Left forelimb (tissue), 1 donor: Measurements from ENCODE around the gene ZNF516.

Experiments
- DNase-seq: peaks from one replicate; pipeline ENCODE4 v3.0.0-alpha.2; 2018; ENCODE audit warnings: low spot score

The ZNF516 gene

DNA sequence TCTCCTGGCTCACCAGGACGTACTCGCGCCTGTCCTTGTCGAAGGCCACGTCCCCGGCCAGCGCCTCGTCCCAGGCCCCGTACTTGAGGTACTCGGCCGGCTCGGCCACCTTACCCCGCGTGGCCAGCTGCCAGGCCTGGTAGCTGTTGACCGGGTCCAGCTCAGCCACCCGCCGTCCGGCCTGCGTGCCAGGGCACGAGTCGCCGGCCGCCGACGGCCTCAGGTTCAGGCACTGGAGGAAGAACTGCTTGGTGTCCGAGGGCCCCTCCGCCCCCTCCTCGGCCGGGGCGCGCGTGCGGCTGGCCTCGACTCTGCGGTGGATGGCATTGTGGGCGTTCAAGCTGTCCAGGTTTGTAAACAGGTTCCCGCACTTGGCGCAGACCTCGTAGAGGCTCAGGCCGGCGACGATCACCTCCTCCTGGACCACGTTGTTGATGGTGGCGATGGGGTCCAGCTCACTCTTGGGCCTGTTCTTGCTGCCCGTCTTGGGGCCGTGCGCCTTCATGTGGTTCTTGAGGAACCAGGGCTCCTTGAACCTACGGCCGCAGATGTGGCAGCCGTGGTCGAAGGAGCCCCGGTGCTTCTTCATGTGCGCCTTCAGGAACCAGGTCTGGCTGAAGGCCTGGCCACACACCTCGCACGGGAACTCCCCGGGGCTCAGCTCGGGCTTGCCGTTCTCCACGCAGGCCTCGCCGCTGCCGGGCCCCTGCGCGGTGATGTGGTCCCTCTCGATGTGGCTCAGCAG is 53.2 kb downstream of the ZNF516 start:
- DNase-seq: no peak

DNA sequence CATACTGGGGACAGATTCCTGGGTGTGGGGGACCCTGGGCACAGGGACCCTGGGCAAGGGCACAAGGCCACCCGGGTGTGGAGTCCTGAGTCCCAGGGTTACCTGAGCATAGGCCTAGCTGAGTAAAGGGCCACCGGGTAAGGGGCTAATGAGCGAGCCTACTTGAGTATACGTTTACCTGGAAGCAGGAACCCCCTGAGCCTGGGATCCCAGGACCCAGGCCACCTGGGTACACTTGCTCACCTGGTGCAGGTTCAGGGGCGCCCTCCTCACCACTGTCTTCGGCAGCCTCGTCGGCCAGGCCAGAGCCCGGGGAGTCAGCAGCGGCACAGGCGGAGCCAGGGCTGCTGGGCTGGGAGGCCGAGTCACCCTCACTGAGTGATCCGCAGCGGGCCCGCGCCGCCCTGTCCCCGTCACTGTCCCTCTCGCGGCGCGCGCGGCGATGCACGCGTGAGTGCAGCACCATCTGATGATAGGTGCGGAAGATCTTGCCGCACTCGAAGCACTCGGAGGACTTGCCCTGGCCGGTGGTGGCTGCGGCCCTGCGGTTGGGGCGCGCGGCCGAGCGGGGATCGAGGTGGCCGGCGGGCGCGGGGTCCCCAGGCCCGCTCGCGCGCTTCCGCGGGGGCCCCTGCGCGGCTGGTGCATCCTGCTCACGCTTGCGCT is 53.9 kb downstream of the ZNF516 start:
- DNase-seq: no peak

DNA sequence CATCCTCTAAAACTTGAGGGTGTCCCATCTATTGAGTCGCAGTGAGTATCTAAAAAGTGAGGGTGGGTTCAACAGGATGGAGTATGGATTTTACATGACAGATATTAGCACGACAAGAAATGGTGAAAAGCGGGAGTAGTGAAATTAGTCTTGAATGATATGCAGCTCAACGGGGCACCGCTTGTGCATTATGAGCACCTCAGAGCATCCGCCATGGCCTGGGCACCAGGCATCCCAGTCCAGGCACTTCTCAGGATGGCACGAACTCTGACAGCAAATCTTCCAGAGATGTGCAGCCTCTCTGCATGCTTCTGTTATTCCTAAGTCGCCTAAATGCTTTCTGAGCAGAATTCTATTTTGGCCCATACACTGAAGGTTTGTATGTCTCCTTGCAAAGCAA is 57.1 kb downstream of the ZNF516 start:
- DNase-seq: no peak

DNA sequence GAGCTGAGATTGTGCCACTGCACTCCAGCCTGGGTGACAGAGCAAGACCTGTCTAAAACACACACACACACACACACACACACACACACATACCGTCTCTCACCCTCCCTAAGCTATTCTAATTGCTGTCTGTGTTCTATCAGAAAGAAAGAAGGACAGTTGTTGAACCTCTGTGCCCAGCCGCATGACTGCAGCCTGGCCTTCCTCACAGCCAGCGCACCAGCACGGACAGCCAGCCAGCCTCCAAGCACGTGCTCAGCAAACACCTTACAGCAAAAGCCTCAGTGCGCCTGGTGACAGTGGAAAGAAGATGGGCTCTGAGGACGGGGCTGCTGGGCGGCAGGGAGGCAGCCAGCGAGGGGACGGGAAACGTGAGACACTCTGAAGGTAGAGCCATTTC is 58.0 kb downstream of the ZNF516 start:
- no peak for DNase-seq

DNA sequence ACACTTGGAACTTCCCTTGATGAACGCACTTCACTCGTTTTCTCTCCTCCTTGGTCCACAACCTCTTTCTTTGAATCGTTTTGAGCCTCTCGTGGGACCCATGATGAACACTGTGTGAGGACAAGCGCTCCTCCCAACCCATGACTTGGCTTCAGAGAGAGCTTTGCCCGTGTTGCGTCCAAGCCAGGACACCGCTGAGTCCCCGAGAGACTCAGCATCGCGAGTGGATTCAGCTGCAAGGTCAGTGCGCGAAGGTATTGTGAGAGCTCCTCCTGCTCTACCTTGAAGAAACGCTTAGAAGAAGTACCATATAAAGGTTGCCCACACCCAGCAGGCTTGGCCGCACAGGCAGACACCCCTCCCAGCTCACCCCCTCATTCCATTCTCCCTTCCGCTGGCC is 58.7 kb downstream of the ZNF516 start:
- DNase-seq: no peak

DNA sequence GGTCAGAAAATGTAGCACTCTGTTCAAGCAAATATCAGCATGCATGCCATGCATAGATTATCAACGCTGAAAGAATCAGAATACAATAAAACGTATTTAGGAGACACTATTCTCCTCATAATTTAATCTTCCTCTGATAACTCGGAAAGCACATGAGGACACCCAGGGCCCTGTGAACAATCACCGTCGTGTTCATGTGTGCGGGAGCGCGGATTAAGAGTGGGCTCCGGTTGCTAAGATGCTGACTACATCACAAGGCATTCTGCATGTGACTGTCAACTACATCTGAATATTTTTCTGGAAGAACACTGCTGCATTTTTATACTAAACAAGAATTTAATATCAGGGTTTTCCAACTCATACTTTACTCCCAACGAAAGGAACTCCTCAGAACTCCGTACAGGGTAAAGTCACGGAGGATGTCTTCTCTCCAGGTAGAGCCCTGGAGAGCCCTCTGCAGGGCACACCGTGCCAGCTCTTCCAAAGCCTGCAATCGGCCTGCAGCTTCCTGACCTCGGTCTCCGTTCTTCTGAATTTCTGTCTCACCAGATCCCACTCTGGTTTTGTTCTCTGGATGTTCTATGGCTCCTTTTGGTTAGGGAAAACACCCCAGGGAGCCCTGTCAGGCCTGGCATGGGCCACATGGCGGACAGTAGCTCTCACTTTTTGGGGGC is 59.6 kb downstream of the ZNF516 start:
- no peak for DNase-seq

DNA sequence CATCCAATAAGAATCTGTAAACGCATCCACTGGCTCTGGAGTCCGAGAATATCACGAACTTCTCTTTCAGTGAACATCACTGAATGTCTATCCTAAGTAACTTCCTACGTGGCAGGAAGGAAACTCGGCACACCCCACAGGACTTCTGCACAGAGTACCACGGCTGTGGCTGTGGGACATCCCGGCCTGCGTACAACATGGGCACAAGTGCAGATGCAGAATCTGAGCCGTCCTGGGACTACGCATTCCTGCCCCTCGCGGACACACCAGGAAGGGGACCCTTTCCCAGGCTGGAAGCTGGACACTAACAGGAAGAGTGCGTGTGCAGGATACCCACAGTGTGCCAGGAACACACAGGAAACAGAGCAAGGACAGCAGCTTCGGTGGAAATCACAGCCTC is 60.6 kb downstream of the ZNF516 start:
- no peak for DNase-seq

DNA sequence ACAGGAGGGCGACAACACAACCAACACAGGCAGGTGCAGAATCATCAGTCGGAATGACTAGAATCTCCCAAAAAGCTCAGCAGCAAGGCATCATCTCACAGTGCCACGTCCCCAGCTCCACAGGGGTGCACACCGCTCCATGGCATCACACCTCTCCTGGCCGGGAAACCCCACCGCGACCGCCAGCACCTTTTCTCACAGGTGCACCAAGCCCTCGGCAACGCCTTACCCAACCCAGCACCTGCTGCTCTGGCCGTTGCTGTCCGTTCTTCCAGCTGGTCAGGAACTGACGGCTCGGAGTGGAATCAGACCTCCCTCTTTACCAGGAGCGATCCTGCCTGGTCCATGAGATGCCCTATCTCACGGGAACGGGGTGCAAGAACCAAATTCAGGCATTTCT is 61.3 kb downstream of the ZNF516 start:
- DNase-seq: no peak

DNA sequence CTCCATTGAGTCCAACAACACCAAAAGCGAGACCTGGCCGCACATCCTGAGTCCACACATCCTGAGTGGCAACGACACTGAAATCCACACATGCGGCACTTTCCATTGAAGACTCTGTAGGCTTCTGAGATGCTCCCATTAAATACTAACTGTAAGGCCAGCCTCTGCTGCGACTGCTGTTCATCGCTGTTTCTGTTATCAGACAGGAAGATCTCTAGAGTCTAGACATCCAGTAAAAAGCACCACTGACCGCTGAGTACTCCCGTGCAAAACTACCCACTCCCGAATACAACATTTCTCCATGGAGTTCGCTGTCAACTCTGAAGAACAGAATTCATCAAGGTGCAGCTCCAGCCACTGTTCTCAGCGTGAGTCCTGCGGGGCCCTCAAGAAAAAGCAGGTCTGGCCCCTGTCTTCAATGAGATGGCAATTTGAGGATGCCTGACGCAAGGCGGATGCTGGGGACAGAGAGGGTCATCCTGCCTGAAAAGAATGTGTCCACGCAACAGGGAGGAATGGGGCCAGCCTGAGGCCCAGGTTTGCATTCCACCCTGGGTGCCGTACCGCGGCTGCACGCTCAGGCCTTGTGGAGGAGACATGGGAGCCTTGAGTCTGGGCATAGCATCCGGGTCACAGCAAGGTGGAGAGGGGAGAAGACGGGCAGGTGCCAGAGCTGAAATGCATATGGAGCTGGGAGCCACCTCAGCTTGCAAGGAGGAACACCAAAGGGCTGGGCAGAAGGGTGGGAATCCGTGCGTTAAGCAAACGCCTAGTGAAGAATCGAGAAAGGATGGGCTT is 61.9 kb downstream of the ZNF516 start:
- DNase-seq: no peak

DNA sequence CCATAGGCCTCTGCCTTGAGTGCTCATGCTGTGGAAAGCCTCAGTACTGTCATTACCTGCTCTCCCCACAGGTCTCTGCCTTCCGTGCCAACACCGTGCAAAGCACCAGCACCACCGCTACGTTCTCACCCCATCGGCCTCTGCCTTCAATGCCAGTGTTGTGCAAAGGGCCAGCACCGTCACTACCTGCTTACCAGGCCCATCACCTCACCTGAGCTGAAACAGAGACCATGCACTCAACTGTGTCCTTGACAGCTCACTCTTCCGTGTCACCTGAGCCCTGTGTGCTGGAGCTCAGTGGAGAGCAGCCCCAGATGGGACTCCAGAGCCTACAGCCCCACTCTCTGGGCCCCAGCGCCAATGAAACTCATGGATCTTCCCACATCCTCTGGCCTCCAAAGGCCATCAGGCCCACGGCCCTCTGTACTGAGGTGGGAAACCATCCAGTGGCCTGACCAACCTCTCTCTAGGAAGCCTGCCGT is 62.7 kb downstream of the ZNF516 start:
- DNase-seq: no peak

DNA sequence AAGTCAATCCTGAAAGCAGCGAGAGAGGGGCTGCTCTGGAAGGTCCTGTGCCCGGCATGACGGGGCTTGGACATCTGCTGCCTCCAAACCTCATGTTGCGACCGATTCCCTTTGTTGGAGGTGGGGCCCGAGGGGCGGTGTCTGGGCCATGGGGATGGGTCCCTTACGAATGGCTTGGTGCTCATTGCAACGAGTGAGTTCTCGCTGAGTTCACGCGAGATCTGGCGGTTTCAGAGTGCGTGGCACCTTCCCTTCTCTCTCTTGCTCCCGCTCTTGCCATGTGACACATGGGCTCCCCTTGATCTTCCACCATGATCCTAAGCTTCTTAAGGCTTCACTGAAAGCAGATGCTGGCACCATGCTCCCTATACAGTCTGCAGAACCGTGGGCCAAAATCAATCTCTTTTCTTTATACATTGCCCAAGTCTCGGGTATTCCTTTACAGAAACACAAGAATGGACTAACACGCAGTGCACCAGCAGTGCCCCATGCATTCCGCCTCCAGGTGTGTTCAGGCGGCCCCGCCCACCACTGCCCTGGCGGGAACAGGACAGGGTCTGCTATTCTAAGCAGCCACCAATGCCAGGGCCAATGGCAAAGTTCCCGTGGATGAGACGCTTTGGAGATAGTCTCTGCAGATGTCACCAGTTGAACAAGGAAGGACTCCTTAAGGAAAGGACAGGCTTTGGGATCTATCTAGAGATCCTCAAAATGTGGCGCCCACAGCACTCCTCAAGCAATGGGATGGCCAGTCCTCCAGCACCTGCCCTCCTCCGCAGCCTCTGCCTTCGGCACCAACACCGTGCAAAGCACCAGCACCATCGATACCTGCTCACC is 63.4 kb downstream of the ZNF516 start:
- DNase-seq: peak; percentile 48

DNA sequence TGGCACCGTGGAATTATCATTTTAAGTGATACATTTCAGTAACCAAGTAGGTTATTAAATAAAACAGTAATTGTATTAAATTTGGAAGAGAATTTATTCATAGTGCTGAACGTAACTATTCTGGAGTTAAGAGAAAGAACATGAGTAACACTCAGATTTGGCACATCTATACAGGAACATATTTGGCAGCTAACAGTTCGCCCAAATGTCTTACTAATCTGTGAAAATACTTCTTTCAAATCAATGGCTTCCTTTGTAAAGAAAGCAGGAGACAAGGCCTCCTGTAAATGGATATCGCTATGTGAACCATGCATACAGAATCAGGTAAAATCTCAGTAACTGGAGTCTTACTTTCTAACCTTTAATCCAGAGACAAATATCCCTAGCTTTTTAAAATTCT is 64.4 kb downstream of the ZNF516 start:
- DNase-seq: no peak

DNA sequence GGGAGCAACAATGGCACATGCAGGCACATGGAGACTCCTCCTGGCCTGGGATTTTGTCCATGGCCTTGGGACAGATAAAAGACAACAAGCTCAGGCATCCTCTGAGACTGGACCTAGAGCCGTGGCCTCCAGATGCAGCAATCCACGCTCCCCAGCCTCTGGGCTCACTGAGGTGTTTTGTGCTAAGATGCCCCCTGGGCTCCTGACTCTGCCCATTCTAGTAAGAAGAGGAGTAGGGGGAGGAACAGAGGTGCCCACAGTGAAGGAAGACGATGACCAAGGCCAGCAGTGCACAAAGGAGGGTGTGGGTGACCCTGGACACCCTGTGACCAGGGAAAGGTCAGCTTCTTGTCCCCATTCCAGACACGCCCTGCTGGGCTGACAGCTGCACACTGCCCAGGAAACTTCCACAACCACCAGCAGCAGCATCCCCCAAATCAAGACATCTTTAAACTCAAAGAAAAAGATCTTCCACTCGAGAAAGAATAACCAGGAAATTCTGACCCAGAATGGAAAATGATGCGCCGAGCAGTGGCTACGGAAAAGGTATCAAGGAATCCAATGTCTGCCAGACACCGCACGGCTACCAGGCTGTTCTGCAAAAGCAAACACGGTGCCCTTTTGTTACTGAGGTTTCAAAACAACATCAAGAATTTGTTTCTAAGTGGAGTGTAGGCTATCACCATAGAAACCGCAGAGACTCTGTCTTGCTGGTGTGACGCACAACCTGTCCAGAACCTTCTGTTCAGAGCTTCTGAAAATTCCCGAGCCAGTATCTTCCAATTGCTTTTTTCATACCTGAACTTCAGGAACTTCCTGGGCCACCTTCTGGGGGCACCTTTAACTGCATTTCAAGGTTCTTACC is 65.5 kb downstream of the ZNF516 start:
- no peak for DNase-seq

DNA sequence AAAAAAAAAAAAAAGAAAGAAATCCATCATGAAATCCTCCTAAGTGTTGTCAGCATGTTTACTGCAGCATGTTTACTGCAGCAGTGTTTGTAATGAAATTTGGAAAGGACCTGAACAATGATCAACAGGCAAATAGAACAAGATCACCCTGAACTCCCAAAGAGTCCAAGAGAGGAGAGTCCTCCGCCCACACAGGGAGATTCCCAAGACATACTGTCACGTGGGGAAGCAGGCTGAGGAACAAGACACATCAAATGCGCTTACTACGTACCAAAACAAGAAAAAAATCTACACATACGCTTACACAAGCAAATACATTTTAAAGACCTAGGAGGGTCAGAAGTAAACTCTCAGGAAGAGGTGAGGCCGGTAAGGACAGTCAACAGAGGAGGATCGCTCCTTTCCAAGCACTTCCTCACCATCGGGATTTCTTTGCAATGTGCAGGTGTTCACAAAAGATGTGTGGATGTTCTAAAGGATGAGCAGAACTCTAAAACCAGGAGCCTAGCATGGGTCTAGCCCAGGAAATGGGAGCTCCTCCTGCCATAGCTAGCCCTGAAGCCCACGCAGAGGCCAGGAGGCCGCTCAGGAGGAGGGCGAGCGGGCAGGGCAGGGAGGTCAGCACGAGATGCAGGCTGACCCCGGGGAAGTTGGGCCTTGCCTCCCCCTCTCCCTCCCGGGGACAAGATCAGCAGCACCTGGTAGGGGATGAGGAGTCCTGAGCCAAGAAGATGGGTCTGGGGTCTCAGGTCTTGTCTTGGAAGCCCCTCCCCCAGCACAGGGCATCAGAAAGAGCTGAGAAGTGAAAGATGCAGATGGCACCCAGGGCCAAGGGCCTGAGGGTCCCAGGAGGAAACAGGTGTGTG is 66.4 kb downstream of the ZNF516 start:
- DNase-seq: no peak

DNA sequence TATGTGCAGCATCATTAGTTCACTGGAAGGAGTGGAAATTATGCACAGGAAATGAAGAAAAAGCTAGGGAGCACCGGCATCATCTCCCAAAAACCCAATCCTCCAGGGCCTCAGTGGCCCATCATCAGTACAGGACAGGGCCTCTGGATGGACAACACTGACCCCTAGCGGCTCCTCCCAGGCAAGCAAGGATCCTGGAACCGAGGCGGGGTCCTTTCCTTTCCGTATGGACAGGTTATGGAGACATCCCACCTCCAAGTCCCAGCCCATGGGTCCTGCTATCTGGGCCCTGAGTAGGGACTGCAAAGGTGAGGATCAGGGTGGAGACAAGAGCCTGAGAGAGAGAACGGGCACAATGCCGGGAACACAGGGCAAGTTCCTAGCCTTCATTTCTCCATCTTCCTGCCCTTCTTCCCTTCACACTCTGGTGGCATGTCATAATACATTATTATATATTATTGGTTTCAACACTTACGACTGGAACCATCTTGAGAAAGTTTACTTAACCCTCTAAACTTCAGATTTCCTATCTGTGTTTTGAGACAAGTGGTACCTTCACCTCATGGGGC is 68.2 kb downstream of the ZNF516 start:
- peak; percentile 61 for DNase-seq

DNA sequence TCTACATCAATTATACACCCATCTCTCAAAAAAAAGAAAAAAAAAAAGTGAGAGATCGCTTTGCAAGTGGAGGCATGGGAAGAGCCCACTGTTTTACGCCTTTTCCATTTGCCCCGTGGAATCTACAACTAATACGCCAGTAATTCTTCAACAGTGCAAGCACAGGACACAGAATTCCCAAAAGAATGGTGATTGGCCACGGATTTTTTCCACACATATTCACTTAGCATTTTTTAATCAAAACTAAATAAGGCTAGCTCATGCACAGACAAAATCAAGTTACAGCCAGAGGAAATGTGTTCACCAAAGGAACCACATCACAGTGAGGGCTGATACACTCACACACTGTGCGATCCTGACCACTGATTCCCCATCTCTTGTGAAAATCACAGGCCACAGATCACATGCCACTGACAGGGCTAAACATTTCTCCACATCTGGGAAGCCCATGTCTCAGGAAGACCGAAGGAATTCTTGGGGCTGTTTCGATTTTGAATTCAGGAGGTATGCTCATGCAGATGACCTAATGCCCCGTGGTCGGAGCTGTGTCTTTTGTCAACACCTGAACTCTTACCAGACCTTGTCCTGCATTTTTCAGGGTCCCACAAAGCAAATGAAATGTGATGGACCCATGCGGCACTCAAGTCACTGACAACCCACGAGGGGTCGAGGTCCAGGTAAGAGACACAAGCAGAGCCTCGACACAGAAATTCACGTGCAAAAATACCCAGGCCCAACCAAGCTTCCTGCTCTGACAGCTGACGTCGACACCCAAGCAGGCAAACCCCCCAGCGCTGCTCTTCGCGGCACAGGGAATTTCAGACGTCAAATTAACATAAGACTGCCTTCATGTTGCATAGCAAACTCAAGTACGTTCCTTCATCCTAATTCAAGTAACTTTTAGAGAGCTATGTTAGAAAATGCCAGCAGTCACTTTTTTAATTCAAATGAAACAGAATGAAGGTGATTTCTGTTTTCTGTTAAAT is 69.6 kb downstream of the ZNF516 start:
- DNase-seq: peak; percentile 38

DNA sequence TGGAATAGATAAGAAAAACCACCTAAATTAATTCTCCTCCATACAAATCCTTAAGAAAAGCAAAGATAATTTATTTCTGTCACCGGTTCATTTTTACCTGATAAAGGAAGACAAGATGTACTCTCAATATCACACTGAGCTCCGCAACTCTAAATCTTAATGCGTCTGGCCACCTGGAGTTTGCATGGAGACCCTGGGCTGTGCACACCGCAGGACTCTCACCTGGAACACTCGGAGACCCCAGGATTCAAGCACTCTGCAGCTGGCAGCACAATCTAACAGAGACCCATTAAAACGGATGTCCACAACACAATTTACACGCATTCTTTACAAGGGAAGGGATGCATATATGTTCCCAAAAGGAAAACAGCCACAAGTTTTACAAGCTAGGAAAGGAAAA is 72.2 kb downstream of the ZNF516 start:
- DNase-seq: no peak

DNA sequence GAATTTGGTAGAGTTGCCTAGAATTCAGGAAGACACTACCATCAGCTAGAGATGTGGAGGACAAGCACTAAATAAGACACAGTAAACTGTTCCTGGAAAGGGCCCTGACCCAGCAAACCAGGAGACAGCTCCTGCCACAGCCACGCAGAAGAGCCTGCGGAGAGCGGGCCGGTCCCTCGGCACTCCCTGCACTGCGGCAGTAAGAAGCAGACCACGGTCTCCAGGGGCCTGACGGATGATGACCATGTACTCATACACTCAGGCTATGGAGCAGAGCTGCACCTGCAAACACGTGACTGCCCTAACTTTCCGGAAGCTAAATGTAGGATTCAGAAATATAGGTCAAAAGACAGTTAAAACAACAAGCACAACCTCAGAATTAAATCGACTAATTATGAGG is 72.9 kb downstream of the ZNF516 start:
- no peak for DNase-seq
